Pulmonary artery endothelial cell (primary cell): Measurements from ENCODE around the gene NINJ1. TPM values are rescaled to one million over a fixed set of nuclear protein-coding genes. Genes with fewer than 3 reads are reported as not detected.
A peak's percentile ranks its signal among the peaks of the same experiment; 100 is the strongest.

Experiments
- DNase-seq: peaks from one replicate; pipeline ENCODE4 v3.0.0-alpha.2; 2011; ENCODE audit warnings: low read depth, low spot score
- total RNA-seq: library from RNA; depleted of rRNA; stranded (reverse); fragments of >200 nt; gene quantifications from 2 replicates; pipeline ENCODE4 v1.2.3, GENCODE V29; 2014

Gene NINJ1
- total RNA-seq, 1 donor from 2014 or later, result 47.2 TPM

GRCh38 chr9:93132287-93132927 lies 1.6 kb downstream of the NINJ1 start:
- DNase-seq, result no peak

DNA sequence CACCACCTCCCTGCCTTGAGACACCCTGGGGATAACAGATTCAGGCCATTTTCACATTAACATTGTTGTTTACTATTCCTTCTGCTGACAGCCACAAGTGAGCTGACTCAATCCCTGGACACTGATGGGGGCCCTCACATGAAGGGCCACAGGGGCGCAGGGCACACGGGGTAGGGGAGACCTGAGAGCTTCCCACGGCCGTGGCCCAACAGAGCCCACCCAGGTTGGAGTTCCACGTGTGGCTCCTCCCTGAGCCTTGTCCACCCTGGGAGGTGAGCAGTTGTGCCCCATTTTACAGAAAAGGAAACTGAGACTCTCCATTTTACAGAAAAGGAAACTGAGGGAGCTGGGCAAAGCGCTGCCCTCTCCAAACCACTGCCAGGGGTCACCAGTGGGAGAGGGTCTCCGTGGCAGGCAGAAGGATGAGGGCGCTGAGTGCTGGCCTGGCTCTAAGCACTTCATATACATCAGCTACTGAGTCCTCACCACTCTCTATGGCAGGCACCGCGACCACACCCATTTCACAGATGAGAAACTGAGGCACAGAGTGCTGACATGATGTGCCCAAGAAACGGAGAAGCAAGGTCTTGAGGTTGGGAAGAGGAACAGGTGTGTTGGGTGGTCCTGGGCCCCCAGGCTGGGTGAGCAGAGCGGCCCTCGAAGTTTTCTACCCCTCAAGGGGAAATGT lies 2.3 kb downstream of the NINJ1 start:
- no peak for DNase-seq

GRCh38 chr9:93130861-93131481 lies 3.1 kb downstream of the NINJ1 start:
- DNase-seq, result no peak

GRCh38 chr9:93129691-93130500 lies 4.2 kb downstream of the NINJ1 start:
- no peak for DNase-seq

- DNase-seq, result peak; percentile 61
Observed at GRCh38 chr9:93129286-93129685, 4.8 kb downstream of the NINJ1 start.

- DNase-seq, result no peak
Observed at GRCh38 chr9:93128715-93129224, 5.3 kb downstream of the NINJ1 start.

DNA sequence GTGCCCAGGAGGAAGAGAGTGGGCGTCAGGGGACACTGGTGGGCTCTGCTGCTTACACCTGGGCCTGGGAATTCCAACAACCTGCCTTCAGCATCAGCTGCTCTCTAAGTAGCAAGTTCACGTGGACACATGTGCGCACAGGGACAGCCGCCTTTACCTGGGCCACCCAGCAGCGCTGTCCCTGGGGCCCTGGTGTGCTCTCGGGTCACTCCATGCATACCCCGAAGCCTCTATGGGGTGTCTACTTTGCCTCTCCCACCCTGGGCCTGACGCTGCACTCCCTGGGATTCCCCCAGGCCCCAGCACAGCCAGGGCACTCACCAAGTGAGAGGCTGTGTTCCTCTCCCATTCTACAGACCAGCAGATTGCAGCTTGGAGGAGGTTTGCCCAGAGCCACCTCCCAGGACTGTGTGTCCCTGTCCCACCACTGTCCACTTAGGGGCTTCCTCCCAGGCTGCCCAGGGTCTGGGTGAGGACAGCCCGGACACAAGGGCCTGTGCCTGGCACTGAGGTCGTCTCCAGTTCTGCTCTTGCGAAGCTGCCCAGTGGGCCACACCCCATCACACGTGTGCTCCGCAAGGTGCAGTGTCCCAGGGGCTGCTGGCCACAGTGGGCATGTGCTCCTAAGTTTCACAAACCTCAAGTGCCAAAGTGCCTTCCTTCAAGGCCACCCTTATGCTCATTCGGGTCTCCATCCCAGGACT lies 5.9 kb downstream of the NINJ1 start:
- no peak for DNase-seq

DNA sequence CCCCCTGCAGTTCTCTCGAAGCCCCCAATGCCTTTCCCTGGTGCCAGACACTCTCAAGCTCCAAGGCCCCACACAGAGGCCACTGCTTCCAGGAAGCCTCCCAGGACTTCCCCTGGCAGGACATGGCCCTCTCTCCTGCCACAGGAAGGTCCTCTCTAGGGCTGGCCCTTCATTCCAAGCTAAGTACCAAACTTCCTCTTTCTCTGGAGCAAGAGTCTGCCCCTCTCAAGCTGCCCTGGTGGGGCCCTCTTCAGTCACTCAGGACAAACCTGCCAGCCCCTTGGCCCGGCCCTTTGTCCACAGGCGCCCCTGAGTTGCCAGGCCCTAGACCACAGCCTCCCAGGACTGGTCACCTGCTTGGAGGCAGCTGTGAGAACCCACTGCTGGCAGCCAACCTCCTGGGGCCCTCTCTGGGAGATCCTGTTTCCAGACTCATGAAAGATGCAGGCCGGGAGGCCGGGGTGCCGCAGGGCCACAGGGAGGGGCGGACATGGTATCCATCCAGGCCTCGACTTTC lies 6.6 kb downstream of the NINJ1 start:
- DNase-seq, result no peak

DNA sequence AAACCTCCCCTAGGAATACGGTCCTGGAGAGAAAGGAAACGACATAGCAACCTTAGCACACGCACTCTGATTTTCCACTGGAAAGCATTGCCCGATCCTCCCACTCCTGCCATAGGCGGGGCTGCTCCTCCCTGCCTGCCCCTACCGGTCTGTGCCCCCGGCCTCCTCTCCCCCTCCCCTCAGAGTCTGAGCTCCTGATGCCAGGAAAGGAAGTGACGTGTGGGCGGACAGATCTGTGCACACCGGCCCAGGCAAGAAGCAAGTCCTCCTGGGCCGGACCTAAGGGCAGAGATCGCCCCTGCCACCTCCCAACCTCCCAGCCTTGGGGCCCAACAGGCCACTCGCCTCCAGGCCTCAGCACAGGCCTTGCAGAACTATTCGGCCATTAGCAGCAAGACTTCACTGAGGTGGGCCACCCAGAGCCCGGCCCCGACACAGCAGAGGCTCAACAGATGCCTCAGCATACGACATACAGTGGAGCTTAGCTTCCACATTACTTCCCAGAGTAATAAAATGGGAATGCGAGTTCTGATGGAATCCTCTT lies 7.2 kb downstream of the NINJ1 start:
- no peak for DNase-seq

DNA sequence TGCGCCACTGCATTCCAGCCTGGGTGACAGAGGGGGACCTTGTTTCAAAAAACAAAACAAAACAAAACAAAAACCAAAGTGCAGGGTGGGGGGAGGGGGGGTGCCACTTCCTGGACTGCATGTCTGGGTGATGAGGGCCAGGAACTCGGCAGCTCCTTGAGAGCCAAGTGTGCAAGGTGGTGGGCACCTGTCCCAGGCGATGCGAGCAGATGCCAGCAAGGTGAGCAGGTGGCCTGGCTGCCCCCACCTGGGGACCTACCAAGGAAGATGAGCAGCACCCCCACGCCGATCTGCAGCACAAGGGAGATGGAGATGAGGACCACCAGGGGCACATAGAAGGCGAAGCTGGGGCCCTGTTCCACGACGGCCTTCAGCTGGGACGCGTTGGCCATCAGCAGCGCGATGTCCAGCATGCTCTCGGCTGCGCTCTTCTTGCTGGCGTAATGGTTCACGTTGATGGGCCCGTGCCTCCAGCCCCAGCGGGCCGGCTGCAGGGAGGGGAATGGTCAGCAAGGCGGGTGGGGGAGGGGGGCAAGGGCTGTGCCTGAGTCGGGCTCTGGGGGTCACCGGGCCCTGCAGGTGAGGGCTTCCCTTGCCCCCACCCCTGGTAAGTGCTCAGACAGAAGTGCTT lies 7.8 kb downstream of the NINJ1 start:
- DNase-seq, result no peak

GRCh38 chr9:93125331-93125894 lies 8.6 kb downstream of the NINJ1 start:
- no peak for DNase-seq

DNA sequence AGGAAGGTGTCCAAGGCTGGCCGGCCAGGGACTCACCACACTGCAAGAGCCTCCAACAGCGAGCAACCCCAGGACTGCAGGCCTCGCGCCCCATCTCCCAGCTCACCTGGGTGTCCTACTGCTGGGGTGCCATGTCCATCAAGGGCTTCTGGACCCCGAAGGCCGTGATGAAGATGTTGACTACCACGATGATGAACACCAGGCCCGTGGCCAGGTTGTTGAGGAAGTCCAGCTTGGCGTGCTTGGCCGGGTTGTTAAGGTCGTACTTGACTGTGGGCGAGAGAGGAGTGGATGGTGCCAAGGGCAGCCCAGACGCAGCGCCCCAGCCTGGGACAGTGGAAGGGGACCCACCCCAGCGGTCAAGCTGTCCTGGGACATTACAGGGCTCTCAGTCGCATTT lies 9.3 kb downstream of the NINJ1 start:
- no peak for DNase-seq

DNA sequence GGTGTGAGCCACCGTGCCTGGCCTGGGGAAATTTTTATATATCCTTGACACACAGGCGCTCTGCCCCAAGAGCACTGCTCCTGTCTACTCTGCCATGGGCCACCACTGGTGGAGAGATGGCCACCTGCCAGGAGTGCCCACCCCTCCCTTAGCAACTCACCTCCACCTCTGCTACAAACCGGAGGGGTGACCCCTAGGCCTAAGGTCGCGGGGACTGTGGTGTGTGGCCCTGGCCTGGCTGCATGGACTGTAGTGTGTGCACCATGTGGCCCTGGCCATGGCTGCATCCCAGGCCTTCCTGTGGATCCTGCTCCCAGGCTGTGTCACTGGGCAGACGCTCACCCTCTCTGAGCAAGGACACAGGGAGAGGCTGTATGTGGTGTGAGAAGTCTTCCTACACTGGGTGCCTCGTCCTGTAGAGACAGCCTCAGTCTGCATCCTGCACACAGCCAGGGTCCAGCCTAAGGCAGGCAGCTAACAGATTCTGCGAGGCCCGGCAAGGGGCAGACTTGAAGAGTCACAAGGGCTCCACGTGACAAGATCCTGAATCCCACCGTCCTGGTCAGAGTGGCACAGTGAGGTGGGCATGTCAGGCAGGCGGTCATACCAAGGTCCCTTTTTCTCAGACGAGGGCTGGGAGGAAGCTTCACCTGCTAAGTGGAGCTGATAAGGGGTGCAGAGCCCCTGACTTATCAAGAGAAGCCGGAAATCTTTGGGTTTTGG lies 10.3 kb downstream of the NINJ1 start:
- no peak for DNase-seq

DNA sequence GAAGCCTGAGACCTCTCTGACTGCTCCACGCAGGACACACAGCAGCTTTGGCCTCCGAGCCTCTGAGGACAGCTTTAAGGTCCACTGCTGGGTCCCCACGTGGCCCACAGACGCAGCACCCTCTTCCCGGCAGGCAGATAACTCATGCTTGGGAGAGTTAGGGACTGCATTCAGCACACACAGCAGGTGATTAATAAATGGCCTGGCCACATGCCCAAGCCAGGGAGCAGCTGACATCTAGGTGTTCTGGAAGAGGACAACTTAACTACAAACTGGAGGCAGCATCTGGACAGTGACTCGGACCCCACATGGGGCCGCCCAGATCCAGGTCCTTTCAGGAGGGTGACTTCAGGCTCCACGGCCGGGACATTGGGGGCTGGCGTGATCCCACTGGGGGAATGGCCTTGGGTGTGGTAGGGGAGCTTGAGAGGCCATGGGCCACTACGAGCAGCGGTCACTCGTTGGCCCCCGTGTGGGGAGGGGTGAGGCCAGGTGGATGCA lies 11.3 kb downstream of the NINJ1 start:
- no peak for DNase-seq

DNA sequence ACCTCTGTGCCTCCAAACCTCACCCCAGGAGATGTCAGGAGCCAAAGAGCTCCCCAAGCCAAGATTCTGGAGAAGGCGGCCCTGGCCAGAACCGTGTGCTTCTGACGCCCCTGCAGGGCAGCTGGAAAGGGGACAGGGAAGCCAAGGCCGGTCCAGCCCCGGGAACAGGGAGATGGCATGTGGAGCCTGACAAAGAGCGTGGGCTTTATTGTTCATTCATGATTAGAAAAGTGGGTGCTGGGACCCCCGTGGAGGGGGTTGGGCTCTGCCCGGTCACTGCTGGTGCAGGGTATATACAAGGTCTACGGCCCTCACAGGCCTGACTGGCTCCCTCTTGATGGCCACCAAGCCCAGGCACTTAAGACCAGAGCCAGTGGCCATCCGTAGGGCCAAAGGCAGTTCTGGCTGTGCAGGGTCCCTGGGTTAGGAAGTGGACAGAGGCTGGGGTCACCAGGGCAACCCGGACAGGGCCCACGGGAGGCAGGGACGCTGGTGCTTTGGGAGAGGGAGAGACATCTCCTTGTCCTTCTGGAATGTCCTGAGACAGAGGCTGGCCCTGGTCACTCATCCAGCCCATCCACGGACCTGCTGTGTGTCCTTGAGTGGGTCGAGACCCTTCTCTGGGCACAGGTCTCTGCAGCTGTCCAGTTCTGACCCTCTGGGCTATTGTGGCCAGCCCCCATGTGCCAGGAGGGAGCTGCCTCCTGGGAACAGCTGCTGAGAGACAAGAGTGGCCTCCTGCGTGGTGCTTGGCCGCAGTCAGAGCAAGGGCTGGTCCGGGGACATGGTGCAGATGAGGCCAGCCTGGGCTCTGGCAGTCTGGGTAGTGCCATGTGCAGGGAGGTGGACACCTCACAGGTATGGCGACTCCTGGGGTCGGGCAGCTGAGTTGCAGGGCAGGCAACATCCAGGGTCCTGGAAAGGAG lies 12.5 kb downstream of the NINJ1 start:
- no peak for DNase-seq

DNA sequence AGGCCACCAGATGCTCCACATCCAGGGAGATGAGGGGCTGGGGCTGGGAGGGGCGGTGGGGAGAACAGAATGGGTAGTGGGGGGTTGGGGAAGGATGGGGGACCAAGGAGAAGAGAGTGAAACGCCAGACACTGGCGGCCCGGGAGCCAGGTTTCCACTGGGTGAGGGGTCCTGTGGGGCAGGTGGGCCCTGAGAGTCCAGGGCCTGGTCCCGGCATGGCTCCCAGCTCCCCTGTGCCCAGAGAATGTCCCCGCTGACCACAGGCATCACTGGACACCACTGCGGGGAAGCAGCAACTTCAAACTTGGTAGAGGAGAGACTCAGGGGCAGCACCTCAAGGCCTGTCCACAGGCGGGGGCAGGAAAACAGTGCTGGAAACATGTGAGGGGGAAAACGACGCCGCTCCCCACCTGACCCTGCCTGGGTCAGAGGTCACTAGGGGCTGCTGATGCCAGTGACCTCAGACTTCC lies 13.2 kb downstream of the NINJ1 start:
- no peak for DNase-seq

- peak; percentile 66 for DNase-seq
Observed at GRCh38 chr9:93119953-93120845, 13.9 kb downstream of the NINJ1 start.
